ENCODE results near the gene CACNB2. TPM values are rescaled to one million over a fixed set of nuclear protein-coding genes. Genes with fewer than 3 reads are reported as not detected.
A peak's percentile ranks its signal among the peaks of the same experiment; 100 is the strongest.

CACNB2 gene
- total RNA-seq, 3 donors from 2014 or later, result not detected

DNA sequence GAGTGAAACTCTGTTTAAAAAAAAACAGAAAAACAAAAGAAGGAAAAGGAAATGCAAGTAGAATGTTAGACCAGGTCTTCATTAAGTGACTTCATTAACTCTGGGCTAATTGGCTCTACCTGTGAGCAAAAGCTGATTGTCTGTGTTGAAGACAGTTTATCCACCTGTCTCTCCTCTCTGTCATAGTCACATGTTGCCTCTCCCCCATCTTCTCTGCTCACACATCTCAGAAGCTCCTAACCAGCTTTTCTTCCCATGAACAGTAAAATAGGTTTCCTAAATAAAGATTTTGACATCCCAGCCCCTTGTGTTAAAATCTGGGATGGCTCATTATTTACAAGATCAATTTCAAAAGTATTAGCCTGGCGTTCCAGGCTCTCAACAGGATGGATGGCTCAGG lies 222.7 kb downstream of the CACNB2 start:
- no peak for ATAC-seq
- no peaks in the 10 kb centered on the region for H3K36me3 Mint-ChIP-seq (ENCODE audit: insufficient read depth)
- no peak overlapping the region for H3K4me3 Mint-ChIP-seq
- H3K9me3 Mint-ChIP-seq, result no peaks in the 10 kb centered on the region
- peaks cover 3% of the 10 kb centered on the region for H3K27me3 Mint-ChIP-seq (ENCODE audit: low read depth)
- DNase-seq, result no peak
- no peaks in the 10 kb centered on the region for H3K4me1 Mint-ChIP-seq (ENCODE audit: low read depth)

DNA sequence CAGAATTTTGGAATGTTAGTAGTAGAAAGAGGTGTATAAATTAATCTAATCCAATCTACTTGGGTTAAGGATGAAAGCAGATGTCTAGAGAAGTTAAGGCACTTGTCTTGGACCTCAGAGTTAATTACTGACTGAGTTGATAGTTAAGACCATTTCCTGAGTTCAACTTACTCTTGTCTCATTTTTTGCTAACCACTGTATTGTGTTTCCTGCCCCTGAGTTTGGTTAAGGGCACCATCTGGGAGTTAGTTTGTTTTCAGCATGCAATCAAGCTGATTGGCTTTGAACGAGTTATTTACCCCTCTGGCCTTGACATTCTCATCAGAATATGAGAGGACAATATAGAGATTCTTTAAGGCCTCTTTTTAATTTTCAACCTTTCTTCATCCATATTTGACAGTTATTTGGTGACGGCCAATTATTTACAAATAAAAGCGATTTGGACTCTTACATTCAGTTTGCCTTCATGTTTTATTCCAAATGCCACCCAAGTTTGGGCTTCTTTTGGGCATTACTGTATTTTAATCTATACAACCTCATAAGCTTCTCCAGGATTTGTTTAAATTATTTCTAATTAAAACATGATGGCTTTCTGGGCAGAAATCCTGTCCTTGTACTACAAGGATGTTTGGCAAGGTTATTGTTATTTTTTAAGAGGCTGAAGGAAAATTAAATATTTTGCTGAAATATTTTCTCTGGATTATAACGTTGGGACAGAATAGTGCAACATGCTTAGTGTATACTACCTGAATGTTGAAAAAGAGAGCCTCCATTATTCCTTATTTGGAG lies 225.0 kb downstream of the CACNB2 start:
- H3K4me3 Mint-ChIP-seq, result no peak overlapping the region
- no peak for ATAC-seq
- DNase-seq, result no peak
- H3K27me3 Mint-ChIP-seq (ENCODE audit: low read depth), result peaks cover 3% of the 10 kb centered on the region
- H3K36me3 Mint-ChIP-seq (ENCODE audit: insufficient read depth), result no peaks in the 10 kb centered on the region
- no peaks in the 10 kb centered on the region for H3K4me1 Mint-ChIP-seq (ENCODE audit: low read depth)
- H3K9me3 Mint-ChIP-seq, result no peaks in the 10 kb centered on the region

DNA sequence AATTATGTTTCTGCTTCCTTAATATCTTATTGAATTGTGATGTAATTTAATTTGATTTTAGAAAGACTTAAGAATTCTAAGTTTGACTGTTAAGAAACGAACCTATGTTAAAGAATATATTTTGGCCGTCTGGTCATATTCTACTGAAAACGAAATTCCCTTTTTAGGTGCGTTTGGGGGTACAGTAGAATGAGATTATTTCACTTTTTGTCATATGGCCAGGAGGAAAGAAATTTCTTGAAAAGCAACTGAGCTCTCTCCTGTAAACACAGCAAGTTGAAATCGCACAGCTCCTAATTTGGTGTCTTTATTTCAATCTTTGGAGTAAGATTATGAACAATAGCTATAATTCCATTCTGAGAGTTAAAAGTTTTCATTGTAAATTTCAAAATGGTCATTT lies 227.6 kb downstream of the CACNB2 start:
- Mint-ChIP-seq H3K9me3 (no peaks in the 10 kb centered on the region), H3K4me3 (no peak overlapping the region), H3K27me3 (ENCODE audit: low read depth) (no peaks in the 10 kb centered on the region), H3K36me3 (ENCODE audit: insufficient read depth) (no peaks in the 10 kb centered on the region), H3K4me1 (ENCODE audit: low read depth) (no peaks in the 10 kb centered on the region)
- DNase-seq (no peak), ATAC-seq (no peak)

DNA sequence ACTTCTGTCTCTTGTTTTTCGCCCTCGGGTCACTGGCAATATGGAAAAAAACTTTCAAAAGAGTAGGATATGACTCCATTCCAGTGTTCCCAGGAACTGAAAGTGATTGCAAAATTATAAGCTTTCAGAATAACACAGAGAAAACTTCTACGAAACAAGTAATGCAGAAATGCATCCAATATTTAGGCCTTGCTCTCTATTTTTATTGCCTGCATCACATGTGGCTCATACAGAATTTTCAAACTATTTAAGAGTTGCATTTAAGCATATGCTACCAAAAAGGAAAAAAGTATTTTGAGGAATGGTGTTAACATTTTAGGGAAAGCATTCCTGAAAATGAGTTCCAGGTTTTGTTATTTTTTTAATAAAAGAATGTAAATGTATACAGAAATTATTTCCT lies 228.0 kb downstream of the CACNB2 start:
- Mint-ChIP-seq H3K36me3 (ENCODE audit: insufficient read depth) (no peaks in the 10 kb centered on the region), H3K4me3 (no peak overlapping the region), H3K27me3 (ENCODE audit: low read depth) (no peaks in the 10 kb centered on the region), H3K9me3 (no peaks in the 10 kb centered on the region), H3K4me1 (ENCODE audit: low read depth) (no peaks in the 10 kb centered on the region)
- DNase-seq, result no peak
- ATAC-seq, result no peak

DNA sequence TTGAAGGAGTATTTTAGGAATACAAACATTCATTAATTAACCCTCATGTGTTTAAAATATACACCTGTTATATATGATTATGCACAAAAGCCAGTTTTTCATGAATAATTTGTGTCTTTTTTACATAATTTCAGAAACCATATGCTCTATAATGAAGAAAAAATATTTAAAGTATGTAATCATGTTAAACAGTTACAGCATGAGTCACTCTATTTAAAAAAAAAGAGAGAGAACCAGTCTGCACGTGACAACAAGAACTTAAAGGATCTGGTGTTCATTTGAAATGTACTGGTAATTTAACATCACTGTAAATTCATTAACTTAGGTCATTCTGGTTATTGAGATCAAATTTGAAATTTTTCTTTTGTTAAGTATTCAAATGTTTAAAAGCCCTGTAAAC lies 228.5 kb downstream of the CACNB2 start:
- Mint-ChIP-seq H3K9me3 (no peaks in the 10 kb centered on the region), H3K27me3 (ENCODE audit: low read depth) (no peaks in the 10 kb centered on the region), H3K36me3 (ENCODE audit: insufficient read depth) (no peaks in the 10 kb centered on the region), H3K4me1 (ENCODE audit: low read depth) (no peaks in the 10 kb centered on the region), H3K4me3 (no peak overlapping the region)
- no peak for DNase-seq
- ATAC-seq, result no peak

DNA sequence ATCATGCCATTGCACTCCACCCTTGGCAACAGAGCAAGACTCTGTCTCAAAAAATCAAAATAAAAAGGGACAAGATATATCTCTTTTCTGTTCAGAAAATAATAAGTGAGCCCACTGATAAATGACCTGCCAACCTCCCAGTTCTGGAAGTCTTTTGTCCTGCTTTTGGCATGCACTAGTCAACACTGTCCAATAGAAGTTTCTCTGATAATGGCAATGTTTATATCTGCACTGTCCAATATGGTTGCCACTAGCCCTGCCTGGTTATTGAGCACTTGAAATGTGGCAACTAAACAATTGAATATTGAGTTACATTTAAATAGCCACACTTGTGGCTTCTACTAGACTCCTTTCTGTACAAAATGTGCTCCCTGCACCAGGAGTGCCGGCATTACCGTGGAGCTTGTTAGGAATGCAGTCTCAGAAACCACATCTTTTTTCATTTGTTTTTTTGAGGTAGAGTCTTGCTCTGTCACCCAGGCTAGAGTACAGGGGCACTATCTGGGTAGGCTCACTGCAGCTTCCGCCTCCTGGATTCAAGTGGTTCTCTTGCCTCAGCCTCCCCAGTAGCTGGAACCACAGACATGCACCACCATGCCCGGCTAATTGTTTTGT lies 229.7 kb downstream of the CACNB2 start:
- H3K4me3 Mint-ChIP-seq, result no peak overlapping the region
- ATAC-seq, result no peak
- H3K36me3 Mint-ChIP-seq (ENCODE audit: insufficient read depth), result no peaks in the 10 kb centered on the region
- no peak for DNase-seq
- H3K4me1 Mint-ChIP-seq (ENCODE audit: low read depth), result no peaks in the 10 kb centered on the region
- H3K27me3 Mint-ChIP-seq (ENCODE audit: low read depth), result no peaks in the 10 kb centered on the region
- no peaks in the 10 kb centered on the region for H3K9me3 Mint-ChIP-seq

DNA sequence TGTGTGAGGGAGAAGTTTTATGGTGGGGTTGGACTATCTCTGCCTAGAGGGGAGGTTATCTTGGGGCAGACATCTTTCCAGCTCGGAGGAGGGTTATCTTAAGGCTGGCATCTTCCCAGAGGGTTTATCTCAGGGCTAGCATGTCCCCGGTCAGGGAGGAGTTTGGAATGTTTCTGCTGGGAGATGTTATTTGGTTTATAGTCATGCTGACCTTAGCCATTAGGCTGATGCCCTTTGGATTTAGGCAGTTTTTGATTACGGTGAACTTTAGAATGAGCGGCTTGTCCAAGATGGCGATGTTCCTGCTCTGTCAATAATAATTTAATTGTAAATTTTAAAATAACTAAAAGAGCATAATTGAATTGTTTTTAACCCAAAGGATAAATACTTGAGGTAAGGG lies 236.4 kb downstream of the CACNB2 start:
- Mint-ChIP-seq H3K4me3 (no peak overlapping the region), H3K4me1 (ENCODE audit: low read depth) (no peaks in the 10 kb centered on the region), H3K36me3 (ENCODE audit: insufficient read depth) (no peaks in the 10 kb centered on the region), H3K9me3 (no peaks in the 10 kb centered on the region), H3K27me3 (ENCODE audit: low read depth) (no peaks in the 10 kb centered on the region)
- DNase-seq (no peak), ATAC-seq (no peak)

DNA sequence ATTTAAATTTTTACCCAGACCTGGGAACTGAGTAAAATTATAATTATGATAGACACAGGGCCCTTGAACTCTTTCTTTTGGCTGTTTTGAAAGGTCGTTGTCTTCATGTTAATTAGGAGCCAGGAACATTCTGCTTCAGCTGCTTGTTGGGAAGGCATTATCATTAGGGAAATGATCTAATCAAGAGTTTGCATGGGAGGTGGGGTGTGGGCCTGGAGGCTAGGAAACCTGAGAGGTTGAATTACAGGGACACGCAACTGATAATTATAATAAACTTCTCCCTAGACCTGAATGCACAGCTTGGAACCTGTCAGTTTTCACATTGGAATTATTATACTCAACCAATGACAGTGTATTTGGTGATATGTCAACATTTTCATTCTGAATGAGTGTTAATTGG lies 237.7 kb downstream of the CACNB2 start:
- H3K9me3 Mint-ChIP-seq, result no peaks in the 10 kb centered on the region
- no peaks in the 10 kb centered on the region for H3K4me1 Mint-ChIP-seq (ENCODE audit: low read depth)
- ATAC-seq, result no peak
- peaks cover 3% of the 10 kb centered on the region for H3K27me3 Mint-ChIP-seq (ENCODE audit: low read depth)
- no peaks in the 10 kb centered on the region for H3K36me3 Mint-ChIP-seq (ENCODE audit: insufficient read depth)
- DNase-seq, result no peak
- H3K4me3 Mint-ChIP-seq, result no peak overlapping the region

DNA sequence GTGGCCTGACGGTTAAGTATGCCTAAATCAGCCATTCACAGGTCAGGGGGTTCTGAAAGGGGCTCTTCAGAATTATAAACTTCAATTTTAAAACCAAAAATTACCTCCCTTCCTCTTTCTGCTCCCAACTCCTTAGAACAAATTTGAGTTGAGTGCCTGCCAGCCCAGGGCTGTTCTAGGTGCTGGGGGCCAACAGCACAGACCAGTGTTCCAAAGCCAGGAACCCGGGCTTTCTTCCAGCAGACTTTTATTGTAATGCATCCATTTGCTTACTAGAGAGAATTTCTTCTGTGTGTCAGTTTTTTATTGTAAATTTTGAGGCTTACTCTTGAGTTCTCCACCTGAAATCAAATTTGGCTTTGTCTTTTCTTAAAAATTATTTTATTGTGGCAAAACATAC lies 238.5 kb downstream of the CACNB2 start:
- H3K27me3 Mint-ChIP-seq (ENCODE audit: low read depth), result peaks cover 3% of the 10 kb centered on the region
- ATAC-seq (no peak), DNase-seq (no peak)
- no peak overlapping the region for H3K4me3 Mint-ChIP-seq
- no peaks in the 10 kb centered on the region for H3K9me3 Mint-ChIP-seq
- no peaks in the 10 kb centered on the region for H3K4me1 Mint-ChIP-seq (ENCODE audit: low read depth)
- H3K36me3 Mint-ChIP-seq (ENCODE audit: insufficient read depth), result no peaks in the 10 kb centered on the region

DNA sequence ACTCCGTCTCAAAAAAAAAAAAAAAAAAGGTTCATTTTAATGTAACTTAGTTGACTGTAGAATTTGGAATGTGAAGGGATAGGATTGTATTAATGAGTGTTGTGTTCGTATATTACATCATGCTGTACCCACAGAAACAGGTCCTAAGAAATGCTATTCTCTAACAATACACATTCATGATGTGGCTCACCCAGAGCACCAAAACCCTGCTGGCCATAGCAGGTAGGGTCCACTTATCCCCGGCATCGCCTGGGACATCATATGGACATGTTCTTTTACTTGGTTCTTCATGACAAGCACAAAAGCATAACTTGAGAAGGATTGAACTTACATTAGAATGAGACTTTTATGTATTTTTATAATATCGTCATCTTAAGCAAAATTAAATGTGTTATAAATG lies 241.5 kb downstream of the CACNB2 start:
- DNase-seq (no peak), ATAC-seq (no peak)
- no peak overlapping the region for H3K4me3 Mint-ChIP-seq
- peaks cover 3% of the 10 kb centered on the region for H3K27me3 Mint-ChIP-seq (ENCODE audit: low read depth)
- no peaks in the 10 kb centered on the region for H3K4me1 Mint-ChIP-seq (ENCODE audit: low read depth)
- no peaks in the 10 kb centered on the region for H3K36me3 Mint-ChIP-seq (ENCODE audit: insufficient read depth)
- no peaks in the 10 kb centered on the region for H3K9me3 Mint-ChIP-seq

DNA sequence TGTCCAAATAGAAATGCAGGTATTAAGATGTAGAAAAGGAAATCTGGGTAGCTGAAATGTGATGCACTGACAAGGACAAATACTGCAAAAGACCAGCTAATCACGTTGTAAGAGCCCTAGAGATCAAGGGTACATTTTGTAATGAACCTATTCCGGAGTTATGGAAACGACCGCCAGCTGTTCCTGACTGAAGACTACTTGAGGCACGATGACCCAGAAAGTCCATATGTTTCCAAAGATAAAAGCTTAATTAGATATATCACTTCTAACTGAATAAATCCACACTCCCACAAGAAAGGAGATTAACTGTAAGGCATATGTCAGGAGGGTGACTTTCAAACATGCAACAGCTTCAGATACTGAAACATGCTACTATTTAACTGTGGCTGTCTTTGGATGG lies 257.7 kb downstream of the CACNB2 start:
- Mint-ChIP-seq H3K9me3 (no peaks in the 10 kb centered on the region), H3K36me3 (ENCODE audit: insufficient read depth) (no peaks in the 10 kb centered on the region), H3K27me3 (ENCODE audit: low read depth) (no peaks in the 10 kb centered on the region), H3K4me3 (no peak overlapping the region), H3K4me1 (ENCODE audit: low read depth) (peaks cover 8% of the 10 kb centered on the region)
- DNase-seq (no peak), ATAC-seq (no peak)

DNA sequence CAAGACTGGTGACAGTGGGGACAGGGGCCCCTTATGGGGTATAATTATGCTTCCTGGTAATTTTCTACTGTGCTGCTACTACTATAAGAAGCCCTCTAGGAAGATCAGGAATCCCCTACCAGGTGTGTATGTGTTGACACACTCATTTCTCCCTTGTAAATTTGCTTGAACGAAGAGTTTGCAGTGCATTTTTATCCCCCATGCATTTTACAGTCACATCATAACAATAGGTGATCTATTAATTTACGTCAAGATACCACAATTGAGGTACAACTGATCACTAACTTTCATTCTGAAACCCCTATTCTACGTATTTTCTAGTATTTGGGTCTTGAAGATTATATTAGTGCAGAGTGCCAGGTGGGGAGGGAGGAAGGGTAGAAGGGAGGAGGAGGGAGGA lies 258.9 kb downstream of the CACNB2 start:
- ATAC-seq (no peak), DNase-seq (no peak)
- Mint-ChIP-seq H3K4me1 (ENCODE audit: low read depth) (peaks cover 8% of the 10 kb centered on the region), H3K27me3 (ENCODE audit: low read depth) (no peaks in the 10 kb centered on the region), H3K36me3 (ENCODE audit: insufficient read depth) (no peaks in the 10 kb centered on the region), H3K4me3 (no peak overlapping the region), H3K9me3 (no peaks in the 10 kb centered on the region)

DNA sequence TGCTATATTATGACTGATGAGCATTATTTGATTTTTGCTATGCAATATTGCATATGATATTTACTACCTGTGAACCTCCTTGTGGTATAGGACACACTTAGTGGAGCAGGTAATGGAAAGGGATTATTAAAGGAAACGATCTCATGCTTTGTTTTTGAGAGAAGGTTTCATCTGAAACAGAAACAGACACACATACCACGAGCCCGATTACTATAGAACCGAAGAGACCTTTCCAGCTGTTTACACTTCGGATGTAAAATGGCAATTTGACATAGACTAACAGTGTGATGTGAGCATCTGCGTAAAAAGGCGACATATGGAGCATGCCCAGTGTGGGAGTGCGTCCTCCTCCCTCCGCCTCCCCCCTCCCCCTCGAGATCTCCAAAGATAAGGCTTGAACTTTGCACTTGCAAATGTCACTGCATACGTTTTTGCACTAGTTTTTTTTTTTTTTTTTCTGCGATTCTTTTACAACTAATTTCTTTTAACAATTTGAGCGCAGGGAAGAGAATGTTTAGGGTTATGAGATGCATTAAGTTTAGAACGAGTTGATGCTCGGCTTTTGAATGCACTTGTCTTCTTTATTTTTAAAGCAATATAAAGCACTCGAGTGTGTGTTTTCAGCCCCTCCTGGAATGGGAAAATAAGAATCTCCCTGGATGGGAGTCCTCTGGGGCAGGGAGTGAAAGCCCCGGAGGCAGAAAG lies 260.1 kb downstream of the CACNB2 start:
- Mint-ChIP-seq H3K4me3 (peak overlapping the region; percentile 52), H3K9me3 (no peaks in the 10 kb centered on the region), H3K4me1 (ENCODE audit: low read depth) (peaks cover 8% of the 10 kb centered on the region), H3K27me3 (ENCODE audit: low read depth) (no peaks in the 10 kb centered on the region), H3K36me3 (ENCODE audit: insufficient read depth) (no peaks in the 10 kb centered on the region)
- no peak for ATAC-seq
- DNase-seq, result no peak

DNA sequence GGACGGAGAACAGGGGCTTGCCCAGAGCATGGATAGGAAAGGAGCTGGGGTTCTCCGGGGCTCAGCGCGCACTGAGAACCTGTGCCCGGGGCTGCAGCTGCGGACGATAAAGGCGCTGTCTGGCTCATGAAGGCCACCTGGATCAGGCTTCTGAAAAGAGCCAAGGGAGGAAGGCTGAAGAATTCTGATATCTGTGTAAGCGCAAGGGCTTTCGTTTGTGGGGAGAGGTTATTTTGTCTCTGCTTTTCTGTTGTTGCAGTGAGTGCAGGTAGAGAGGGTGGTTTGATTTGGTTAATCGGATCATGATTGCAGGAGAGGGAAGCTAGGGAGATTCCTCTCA lies 260.7 kb downstream of the CACNB2 start:
- peak overlapping the region; percentile 52 for H3K4me3 Mint-ChIP-seq

More for the DNA sequence above, 260.7 kb downstream of the CACNB2 start:
- no peaks in the 10 kb centered on the region for H3K9me3 Mint-ChIP-seq
- H3K27me3 Mint-ChIP-seq (ENCODE audit: low read depth), result no peaks in the 10 kb centered on the region
- ATAC-seq, result no peak
- no peak for DNase-seq
- H3K4me1 Mint-ChIP-seq (ENCODE audit: low read depth), result peaks cover 8% of the 10 kb centered on the region
- H3K36me3 Mint-ChIP-seq (ENCODE audit: insufficient read depth), result no peaks in the 10 kb centered on the region
